Smooth muscle cell (in vitro differentiated cells): ENCODE measurements around the gene MYO18A. TPM values are rescaled to one million over a fixed set of nuclear protein-coding genes. Genes with fewer than 3 reads are reported as not detected.
A peak's percentile ranks its signal among the peaks of the same experiment; 100 is the strongest.

Source experiments
- DNase-seq: peaks from one replicate; lab custom pipeline; 2025; ENCODE audit not compliant: unreplicated experiment; lab: John Stamatoyannopoulos, UW
- H2AFZ ChIP-seq: fragments of 200-600 bp; sonication (generic); 2 replicates; pipeline ENCODE4 v1.6.0; 2016; ENCODE audit warnings: antibody characterized with exemption, low read depth, mild to moderate bottlenecking
- H3F3A ChIP-seq: fragments of 200-600 bp; sonication (generic); 2 replicates; pipeline ENCODE4 v1.6.0; 2017; ENCODE audit warnings: antibody characterized with exemption, low read depth
- H3K27ac ChIP-seq: fragments of 200-600 bp; sonication (generic); 2 replicates; pipeline ENCODE4 v1.5.1; 2016; ENCODE audit warnings: low read depth, mild to moderate bottlenecking
- H3K27me3 ChIP-seq: fragments of 200-600 bp; sonication (generic); 2 replicates; pipeline ENCODE4 v1.6.1; 2016; ENCODE audit warnings: low read depth, mild to moderate bottlenecking
- H3K36me3 ChIP-seq: fragments of 200-600 bp; sonication (generic); 2 replicates; pipeline ENCODE4 v1.5.1; 2016; ENCODE audit warnings: low read depth
- H3K4me1 ChIP-seq: fragments of 200-600 bp; sonication (generic); 2 replicates; pipeline ENCODE4 v1.5.1; 2016; ENCODE audit warnings: low read depth
- H3K4me2 ChIP-seq: fragments of 200-600 bp; sonication (generic); 2 replicates; pipeline ENCODE4 v1.6.0; 2016; ENCODE audit warnings: mild to moderate bottlenecking
- H3K4me3 ChIP-seq: fragments of 200-600 bp; sonication (generic); 2 replicates; pipeline ENCODE4 v1.5.1; 2016; ENCODE audit warnings: mild to moderate bottlenecking
- H3K79me2 ChIP-seq: fragments of 200-600 bp; sonication (generic); 2 replicates; pipeline ENCODE4 v1.6.0; 2016; ENCODE audit warnings: low read depth, mild to moderate bottlenecking
- H3K9ac ChIP-seq: fragments of 200-600 bp; sonication (generic); 2 replicates; pipeline ENCODE4 v1.6.0; 2016; ENCODE audit warnings: low read depth
- H3K9me3 ChIP-seq: fragments of 200-600 bp; sonication (generic); replicated peaks from 2 replicates; pipeline ENCODE4 v1.5.1; 2016; ENCODE audit warnings: low read depth
- H4K20me1 ChIP-seq: fragments of 200-600 bp; sonication (generic); 2 replicates; pipeline ENCODE4 v1.6.0; 2016; ENCODE audit warnings: low read depth
- CTCF ChIP-seq: fragments of 200-600 bp; sonication (generic); IDR thresholded peaks from 2 replicates; pipeline ENCODE4 v1.5.1; 2017; ENCODE audit warnings: borderline replicate concordance, mild to moderate bottlenecking, antibody characterized with exemption; ENCODE audit not compliant: insufficient read depth, poor library complexity, severe bottlenecking
- WGBS: methylation state at CpG from one replicate; pipeline ENCODE4 v1.1.7; 2016; ENCODE audit warnings: low lambda C conversion rate; 5-methylcytosine and 5-hydroxymethylcytosine counted together
- polyA plus RNA-seq: library from polyadenylated mRNA; unstranded; fragments of >200 nt; fragmentation: Nextera tagmentation; extraction: Ambion mirVana; gene quantifications from 2 replicates; pipeline ENCODE4 v1.2.1, GENCODE V29; 2016
- total RNA-seq: library from RNA; depleted of rRNA; stranded (reverse); fragments of >200 nt; gene quantifications from 2 replicates; pipeline ENCODE4 v1.2.3, GENCODE V29; 2014

Gene MYO18A
- total and polyA plus RNA-seq, 2 experiments from 2014 or later, result 18.0 to 22.1 TPM

- no peak for DNase-seq
- peak overlapping the region; percentile 66 for H3K4me3 ChIP-seq
- H3K9me3 ChIP-seq, result no peaks in the 10 kb centered on the region
- H3K79me2 ChIP-seq, result peaks cover 21% of the 10 kb centered on the region
- no peaks in the 10 kb centered on the region for H3K36me3 ChIP-seq
- no peak overlapping the region for H3K9ac ChIP-seq
- WGBS, result 51% methylated on average over 8 of the region's 8 CpGs
- no peaks in the 10 kb centered on the region for H3F3A ChIP-seq
- H3K4me1 ChIP-seq, result peaks cover 15% of the 10 kb centered on the region
- no peaks in the 10 kb centered on the region for H3K27me3 ChIP-seq
- H3K27ac ChIP-seq, result no peak overlapping the region
- peaks cover 11% of the 10 kb centered on the region for H4K20me1 ChIP-seq
- peak overlapping the region; percentile 94 for H3K4me2 ChIP-seq
- no peak for TF ChIP-seq CTCF
- no peak overlapping the region for H2AFZ ChIP-seq
These were observed 1.4 kb downstream of the MYO18A start for GRCh38 chr17:29178750-29179231.

- no peak for TF ChIP-seq CTCF
- Histone ChIP-seq H3K9me3 (no peaks in the 10 kb centered on the region), H2AFZ (no peak overlapping the region), H3K27ac (no peak overlapping the region), H3K27me3 (no peaks in the 10 kb centered on the region), H3K4me2 (peak overlapping the region; percentile 29), H3K79me2 (peaks cover 24% of the 10 kb centered on the region), H4K20me1 (peaks cover 11% of the 10 kb centered on the region), H3K9ac (no peak overlapping the region), H3K4me1 (peaks cover 15% of the 10 kb centered on the region), H3F3A (no peaks in the 10 kb centered on the region), H3K4me3 (peak overlapping the region; percentile 66), H3K36me3 (no peaks in the 10 kb centered on the region)
- DNase-seq, result no peak
- 91% methylated on average over 4 of the region's 4 CpGs for WGBS
These were observed 2.1 kb downstream of the MYO18A start for GRCh38 chr17:29177871-29178749.

GRCh38 chr17:29177541-29177870 lies 2.7 kb downstream of the MYO18A start:
- DNase-seq, result no peak
- 89% methylated on average over 3 of the region's 3 CpGs for WGBS
- peaks cover 15% of the 10 kb centered on the region for H3K4me1 ChIP-seq
- H4K20me1 ChIP-seq, result peaks cover 11% of the 10 kb centered on the region
- H3K9ac ChIP-seq, result no peak overlapping the region
- no peak overlapping the region for H2AFZ ChIP-seq
- no peak overlapping the region for H3K4me2 ChIP-seq
- H3K27ac ChIP-seq, result no peak overlapping the region
- H3K4me3 ChIP-seq, result peak overlapping the region; percentile 57
- no peak for TF ChIP-seq CTCF
- no peaks in the 10 kb centered on the region for H3K9me3 ChIP-seq
- H3K27me3 ChIP-seq, result no peaks in the 10 kb centered on the region
- no peaks in the 10 kb centered on the region for H3K36me3 ChIP-seq
- H3K79me2 ChIP-seq, result peaks cover 24% of the 10 kb centered on the region
- no peaks in the 10 kb centered on the region for H3F3A ChIP-seq
